M059J (cell line): ENCODE data around the gene FANCC. TPM values are rescaled to one million over a fixed set of nuclear protein-coding genes. Genes with fewer than 3 reads are reported as not detected.

Source experiments
- DNase-seq: peaks from one replicate; pipeline ENCODE4 v3.0.0-alpha.2; 2012; ENCODE audit warnings: low read depth
- total RNA-seq: library from RNA; depleted of rRNA; stranded (reverse); fragments of >200 nt; shearing (Covaris generic); gene quantifications from 2 replicates; pipeline ENCODE4 v1.2.3, GENCODE V29; 2014; rRNA removed

FANCC gene
- total RNA-seq = 16.5 and 20.5 TPM in 2 replicates

GRCh38 chr9:95317119-95317892 is at the start of gene FANCC:
Gene FANCC, minus strand, starts transcription at chr9:95317709. Its CDS starts 68,418 bp downstream, at chr9:95249291.
- peak; percentile 89 for DNase-seq

- no peak for DNase-seq
These were observed 49.3 kb upstream of the FANCC start for GRCh38 chr9:95366731-95367325.

GRCh38 chr9:95365766-95366165 is 48.3 kb upstream of the FANCC start:
- DNase-seq = no peak

- no peak for DNase-seq
These were observed 45.7 kb upstream of the FANCC start for GRCh38 chr9:95363051-95363841.

- DNase-seq = no peak
These were observed 43.4 kb upstream of the FANCC start for GRCh38 chr9:95360866-95361265.

- no peak for DNase-seq
These were observed 39.8 kb upstream of the FANCC start for GRCh38 chr9:95357316-95357715.

GRCh38 chr9:95355500-95355899 is 38.0 kb upstream of the FANCC start:
- DNase-seq = no peak

GRCh38 chr9:95351051-95351450 is 33.5 kb upstream of the FANCC start:
- no peak for DNase-seq

GRCh38 chr9:95350266-95350665 is 32.8 kb upstream of the FANCC start:
- DNase-seq = no peak

- no peak for DNase-seq
These were observed 31.9 kb upstream of the FANCC start for GRCh38 chr9:95349091-95350038.

- no peak for DNase-seq
These were observed 28.5 kb upstream of the FANCC start for GRCh38 chr9:95346021-95346420.

GRCh38 chr9:95344735-95345325 is 27.3 kb upstream of the FANCC start:
- no peak for DNase-seq

GRCh38 chr9:95343725-95344287 is 26.3 kb upstream of the FANCC start:
- peak; percentile 81 for DNase-seq

GRCh38 chr9:95342571-95342970 is 25.1 kb upstream of the FANCC start:
- DNase-seq = no peak

GRCh38 chr9:95341293-95341962 is 23.9 kb upstream of the FANCC start:
- peak; percentile 34 for DNase-seq

- DNase-seq = no peak
These were observed 20.7 kb upstream of the FANCC start for GRCh38 chr9:95338243-95338642.

- no peak for DNase-seq
These were observed 18.8 kb upstream of the FANCC start for GRCh38 chr9:95336281-95336680.

- DNase-seq = no peak
These were observed 15.9 kb upstream of the FANCC start for GRCh38 chr9:95333426-95333825.

- no peak for DNase-seq
These were observed 15.4 kb upstream of the FANCC start for GRCh38 chr9:95332860-95333259.
